IPS-18c (cell line): ENCODE results near the gene PPP1R16B.
A peak's percentile ranks its signal among the peaks of the same experiment; 100 is the strongest.

Source experiments
- H3K4me3 ChIP-seq: 2 replicates; pipeline ENCODE4 v1.7.0; 2013; ENCODE audit warnings: low read depth, mild to moderate bottlenecking, low read length, moderate library complexity; ENCODE audit not compliant: insufficient read depth
- H3K9me3 ChIP-seq: one replicate; pipeline ENCODE4 v1.6.1; 2013; ENCODE audit warnings: mild to moderate bottlenecking, low read length, moderate library complexity; ENCODE audit not compliant: control insufficient read depth, insufficient read depth

Gene PPP1R16B

GRCh38 chr20:38926934-38927616, 121.6 kb downstream of the PPP1R16B start:
- peak overlapping the region; percentile 89 for H3K4me3 ChIP-seq
- no peaks in the 10 kb centered on the region for H3K9me3 ChIP-seq

GRCh38 chr20:38927902-38928578, 122.5 kb downstream of the PPP1R16B start:
- no peaks in the 10 kb centered on the region for H3K9me3 ChIP-seq
- peak overlapping the region; percentile 34; the same call in 1 of the 2 replicates for H3K4me3 ChIP-seq

GRCh38 chr20:38930242-38930569, 124.7 kb downstream of the PPP1R16B start:
- H3K4me3 ChIP-seq, result no peak overlapping the region
- no peaks in the 10 kb centered on the region for H3K9me3 ChIP-seq

GRCh38 chr20:38931984-38932383, 126.5 kb downstream of the PPP1R16B start:
- Histone ChIP-seq H3K4me3 (no peak overlapping the region), H3K9me3 (no peaks in the 10 kb centered on the region)

GRCh38 chr20:38932457-38933120, 127.1 kb downstream of the PPP1R16B start:
- Histone ChIP-seq H3K4me3 (no peak overlapping the region), H3K9me3 (no peaks in the 10 kb centered on the region)

GRCh38 chr20:38934530-38934929, 129.0 kb downstream of the PPP1R16B start:
- Histone ChIP-seq H3K4me3 (no peak overlapping the region), H3K9me3 (no peaks in the 10 kb centered on the region)

- Histone ChIP-seq H3K9me3 (no peaks in the 10 kb centered on the region), H3K4me3 (no peak overlapping the region)
Measured at GRCh38 chr20:38935285-38935684, 129.8 kb downstream of the PPP1R16B start.

GRCh38 chr20:38935967-38936407, 130.5 kb downstream of the PPP1R16B start:
- H3K9me3 ChIP-seq, result no peaks in the 10 kb centered on the region
- no peak overlapping the region for H3K4me3 ChIP-seq

GRCh38 chr20:38937000-38937399, 131.5 kb downstream of the PPP1R16B start:
- no peak overlapping the region for H3K4me3 ChIP-seq
- no peaks in the 10 kb centered on the region for H3K9me3 ChIP-seq

GRCh38 chr20:38937978-38938473, 132.5 kb downstream of the PPP1R16B start:
- Histone ChIP-seq H3K9me3 (no peaks in the 10 kb centered on the region), H3K4me3 (no peak overlapping the region)

- Histone ChIP-seq H3K4me3 (no peak overlapping the region), H3K9me3 (no peaks in the 10 kb centered on the region)
Measured at GRCh38 chr20:38939686-38940085, 134.2 kb downstream of the PPP1R16B start.

GRCh38 chr20:38940644-38941043, 135.1 kb downstream of the PPP1R16B start:
- Histone ChIP-seq H3K4me3 (no peak overlapping the region), H3K9me3 (no peaks in the 10 kb centered on the region)

- Histone ChIP-seq H3K4me3 (no peak overlapping the region), H3K9me3 (no peaks in the 10 kb centered on the region)
Measured at GRCh38 chr20:38941726-38942389, 136.4 kb downstream of the PPP1R16B start.

- Histone ChIP-seq H3K9me3 (no peaks in the 10 kb centered on the region), H3K4me3 (no peak overlapping the region)
Measured at GRCh38 chr20:38945012-38945411, 139.5 kb downstream of the PPP1R16B start.

- H3K4me3 ChIP-seq, result no peak overlapping the region
Measured at GRCh38 chr20:38946836-38947235, 141.3 kb downstream of the PPP1R16B start.

GRCh38 chr20:38947931-38948362, 142.4 kb downstream of the PPP1R16B start:
- H3K9me3 ChIP-seq, result no peaks in the 10 kb centered on the region
- H3K4me3 ChIP-seq, result no peak overlapping the region

More at GRCh38 chr20:38946836-38947235, 141.3 kb downstream of the PPP1R16B start:
- no peaks in the 10 kb centered on the region for H3K9me3 ChIP-seq

GRCh38 chr20:38950254-38950653, 144.8 kb downstream of the PPP1R16B start:
- Histone ChIP-seq H3K9me3 (no peaks in the 10 kb centered on the region), H3K4me3 (no peak overlapping the region)
